BE2C (cell line): Measurements from ENCODE around the gene SNX30.

Source experiments
- DNase-seq: peaks from one replicate; pipeline ENCODE4 v3.0.0-alpha.2; 2020
- H3K27me3 ChIP-seq: fragments of 250-450 bp; sonication (Bioruptor Pico); 2 replicates; pipeline ENCODE4 v1.5.1; 2020; ENCODE audit warnings: mild to moderate bottlenecking
- H3K36me3 ChIP-seq: fragments of 250-450 bp; sonication (Bioruptor Pico); 2 replicates; pipeline ENCODE4 v1.5.1; 2020; ENCODE audit warnings: mild to moderate bottlenecking
- H3K4me1 ChIP-seq: fragments of 250-450 bp; sonication (Bioruptor Pico); 2 replicates; pipeline ENCODE4 v1.5.1; 2020
- H3K4me3 ChIP-seq: 2 replicates; pipeline ENCODE4 v1.5.1; 2011; ENCODE audit warnings: low read depth, low read length
- H3K9me3 ChIP-seq: fragments of 250-450 bp; sonication (Bioruptor Pico); 2 replicates; pipeline ENCODE4 v1.5.1; 2020
- TF ChIP-seq, protein P1 (sequence below): IDR thresholded peaks from 2 replicates; pipeline ENCODE4 v1.5.1; 2012; ENCODE audit warnings: mild to moderate bottlenecking, low read depth, low read length

SNX30 gene

DNA sequence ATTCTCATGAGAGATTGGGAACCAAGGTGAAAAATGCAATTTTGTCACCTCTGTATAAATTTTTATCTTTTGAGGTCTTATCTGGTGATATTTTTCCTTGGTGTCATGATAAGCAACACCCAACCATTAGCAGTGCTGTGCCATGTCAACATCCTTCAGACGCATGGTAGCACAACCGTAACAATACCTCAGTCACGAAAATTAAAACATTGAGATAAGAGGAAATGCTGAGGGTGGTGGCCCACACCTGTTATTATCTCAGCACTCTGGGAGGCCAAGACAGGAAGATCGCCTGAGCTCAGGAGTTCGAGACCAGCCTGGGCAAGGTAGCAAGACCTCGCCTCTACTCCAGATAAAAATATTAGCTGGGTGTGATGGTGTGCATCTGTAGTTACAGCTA, 107.4 kb downstream of the SNX30 start:
- TF ChIP-seq, protein P1, sequence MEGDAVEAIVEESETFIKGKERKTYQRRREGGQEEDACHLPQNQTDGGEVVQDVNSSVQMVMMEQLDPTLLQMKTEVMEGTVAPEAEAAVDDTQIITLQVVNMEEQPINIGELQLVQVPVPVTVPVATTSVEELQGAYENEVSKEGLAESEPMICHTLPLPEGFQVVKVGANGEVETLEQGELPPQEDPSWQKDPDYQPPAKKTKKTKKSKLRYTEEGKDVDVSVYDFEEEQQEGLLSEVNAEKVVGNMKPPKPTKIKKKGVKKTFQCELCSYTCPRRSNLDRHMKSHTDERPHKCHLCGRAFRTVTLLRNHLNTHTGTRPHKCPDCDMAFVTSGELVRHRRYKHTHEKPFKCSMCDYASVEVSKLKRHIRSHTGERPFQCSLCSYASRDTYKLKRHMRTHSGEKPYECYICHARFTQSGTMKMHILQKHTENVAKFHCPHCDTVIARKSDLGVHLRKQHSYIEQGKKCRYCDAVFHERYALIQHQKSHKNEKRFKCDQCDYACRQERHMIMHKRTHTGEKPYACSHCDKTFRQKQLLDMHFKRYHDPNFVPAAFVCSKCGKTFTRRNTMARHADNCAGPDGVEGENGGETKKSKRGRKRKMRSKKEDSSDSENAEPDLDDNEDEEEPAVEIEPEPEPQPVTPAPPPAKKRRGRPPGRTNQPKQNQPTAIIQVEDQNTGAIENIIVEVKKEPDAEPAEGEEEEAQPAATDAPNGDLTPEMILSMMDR = no peak
- no peak for DNase-seq
- Histone ChIP-seq H3K27me3 (no peaks in the 10 kb centered on the region), H3K4me1 (no peaks in the 10 kb centered on the region), H3K36me3 (no peaks in the 10 kb centered on the region), H3K4me3 (no peak overlapping the region), H3K9me3 (no peaks in the 10 kb centered on the region)

GRCh38 chr9:112858625-112859147, 108.1 kb downstream of the SNX30 start:
- Histone ChIP-seq H3K36me3 (no peaks in the 10 kb centered on the region), H3K9me3 (no peaks in the 10 kb centered on the region), H3K4me1 (no peaks in the 10 kb centered on the region), H3K4me3 (no peak overlapping the region), H3K27me3 (no peaks in the 10 kb centered on the region)
- no peak for DNase-seq
- TF ChIP-seq, protein P1 = no peak

GRCh38 chr9:112860451-112860850, 109.9 kb downstream of the SNX30 start:
- Histone ChIP-seq H3K4me1 (no peaks in the 10 kb centered on the region), H3K27me3 (no peaks in the 10 kb centered on the region), H3K36me3 (no peaks in the 10 kb centered on the region), H3K9me3 (no peaks in the 10 kb centered on the region), H3K4me3 (no peak overlapping the region)
- no peak for DNase-seq
- TF ChIP-seq, protein P1 = no peak

- DNase-seq = no peak
- TF ChIP-seq, protein P1 = no peak
- Histone ChIP-seq H3K4me1 (no peaks in the 10 kb centered on the region), H3K27me3 (no peaks in the 10 kb centered on the region), H3K36me3 (no peaks in the 10 kb centered on the region), H3K4me3 (no peak overlapping the region), H3K9me3 (no peaks in the 10 kb centered on the region)
Measured at GRCh38 chr9:112861155-112861554, 110.6 kb downstream of the SNX30 start.

- DNase-seq = no peak
- TF ChIP-seq, protein P1 = no peak
- no peak overlapping the region for H3K4me3 ChIP-seq
- H3K36me3 ChIP-seq = no peaks in the 10 kb centered on the region
- no peaks in the 10 kb centered on the region for H3K9me3 ChIP-seq
- H3K4me1 ChIP-seq = no peaks in the 10 kb centered on the region
- H3K27me3 ChIP-seq = no peaks in the 10 kb centered on the region
Measured at GRCh38 chr9:112861638-112862555, 111.3 kb downstream of the SNX30 start.

GRCh38 chr9:112863214-112863613, 112.7 kb downstream of the SNX30 start:
- no peaks in the 10 kb centered on the region for H3K9me3 ChIP-seq
- DNase-seq = no peak
- H3K4me3 ChIP-seq = no peak overlapping the region
- H3K27me3 ChIP-seq = no peaks in the 10 kb centered on the region
- H3K36me3 ChIP-seq = no peaks in the 10 kb centered on the region
- no peaks in the 10 kb centered on the region for H3K4me1 ChIP-seq
- TF ChIP-seq, protein P1 = no peak
